ENCODE measurements around the gene ADD3.

DNA sequence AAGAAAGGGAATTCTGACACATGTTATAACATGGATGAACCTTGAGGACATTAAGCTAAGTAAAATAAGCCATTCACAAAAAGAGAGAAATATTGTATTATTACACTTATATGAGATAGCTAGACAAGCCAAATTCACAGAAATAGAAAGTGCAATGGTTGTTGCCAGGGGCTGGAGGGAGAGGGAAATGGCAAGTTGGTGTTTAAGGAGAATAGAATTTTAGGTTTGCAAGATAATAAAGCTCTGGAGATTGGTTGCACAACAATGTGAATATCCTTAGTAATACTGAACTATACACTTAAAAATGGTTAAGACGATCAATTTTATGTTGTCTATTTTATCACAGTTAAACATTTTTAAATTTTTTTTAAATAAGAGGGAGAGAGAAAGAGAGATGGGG, 25.0 kb upstream of the ADD3 start:
- TF ChIP-seq CTCF (IDR thresholded peaks at IDR 0.05) (no peak), POLR2A (IDR thresholded peaks at IDR 0.05) (no peak)
